Activated T-cell treated with anti-CD3 and anti-CD28 coated beads, Interleukin-2, amount 50 U/mL, for 4 hours (primary cell): ENCODE measurements around the gene LSM6. TPM values are rescaled to one million over a fixed set of nuclear protein-coding genes. Genes with fewer than 3 reads are reported as not detected.

Experiments
- ATAC-seq, 2 donors: fragments of 200-7000 bp; cut with Tn5 transposase; one replicate each; pipeline ENCODE4 v1.10.0; 2021
- DNase-seq: peaks from one replicate; pipeline ENCODE4 v3.0.0-alpha.2; 2020
- H3K27me3 Mint-ChIP-seq: one replicate; pipeline ENCODE4 v1.8.0; 2021; ENCODE audit warnings: low read depth, mixed read lengths
- H3K36me3 Mint-ChIP-seq: one replicate; pipeline ENCODE4 v1.8.0; 2022; ENCODE audit warnings: mixed read lengths; ENCODE audit not compliant: insufficient read depth
- H3K4me1 Mint-ChIP-seq: one replicate; pipeline ENCODE4 v1.8.0; 2021; ENCODE audit warnings: low read depth, mixed read lengths
- H3K4me3 Mint-ChIP-seq: one replicate; pipeline ENCODE4 v1.8.0; 2021; ENCODE audit warnings: mild to moderate bottlenecking, moderate library complexity, mixed read lengths
- H3K9me3 Mint-ChIP-seq: one replicate; pipeline ENCODE4 v1.8.0; 2021; ENCODE audit warnings: mixed read lengths
- total RNA-seq, 3 donors: library from RNA; stranded (reverse); gene quantifications; one replicate each; pipeline ENCODE4 v1.2.1, GENCODE V29; 2021

Gene LSM6
- total RNA-seq, 3 donors from 2014 or later, result 80.2 to 98.9 (median 85.6) TPM

GRCh38 chr4:146210890-146211289 lies 35.4 kb downstream of the LSM6 start:
- Mint-ChIP-seq H3K4me1 (no peaks in the 10 kb centered on the region), H3K27me3 (no peaks in the 10 kb centered on the region), H3K36me3 (no peaks in the 10 kb centered on the region), H3K4me3 (no peak overlapping the region), H3K9me3 (no peaks in the 10 kb centered on the region)
- ATAC-seq (no peak), DNase-seq (no peak)

GRCh38 chr4:146211440-146211839 lies 35.9 kb downstream of the LSM6 start:
- H3K36me3 Mint-ChIP-seq, result no peaks in the 10 kb centered on the region
- DNase-seq (no peak), ATAC-seq (no peak)
- H3K27me3 Mint-ChIP-seq, result no peaks in the 10 kb centered on the region
- no peak overlapping the region for H3K4me3 Mint-ChIP-seq
- H3K4me1 Mint-ChIP-seq, result no peaks in the 10 kb centered on the region
- H3K9me3 Mint-ChIP-seq, result no peaks in the 10 kb centered on the region

- Mint-ChIP-seq H3K27me3 (no peaks in the 10 kb centered on the region), H3K36me3 (no peaks in the 10 kb centered on the region), H3K4me1 (no peaks in the 10 kb centered on the region), H3K9me3 (no peaks in the 10 kb centered on the region), H3K4me3 (no peak overlapping the region)
- no peak for DNase-seq
- ATAC-seq, result no peak
Observed at GRCh38 chr4:146212781-146213180, 37.3 kb downstream of the LSM6 start.

- Mint-ChIP-seq H3K9me3 (no peaks in the 10 kb centered on the region), H3K27me3 (no peaks in the 10 kb centered on the region), H3K36me3 (no peaks in the 10 kb centered on the region), H3K4me3 (no peak within 1 kb of the TSS), H3K4me1 (no peaks in the 10 kb centered on the region)
- ATAC-seq, result no peak
- DNase-seq, result no peak
Observed at GRCh38 chr4:146214238-146214637, 38.7 kb downstream of the LSM6 start, which contains the start of gene REELD1. REELD1 (plus strand) TSS chr4:146214538; CDS start chr4:146216953, 2,415 bp downstream.

GRCh38 chr4:146222313-146222712 lies 46.8 kb downstream of the LSM6 start:
- Mint-ChIP-seq H3K36me3 (no peaks in the 10 kb centered on the region), H3K9me3 (no peaks in the 10 kb centered on the region), H3K4me3 (no peak overlapping the region), H3K4me1 (no peaks in the 10 kb centered on the region), H3K27me3 (no peaks in the 10 kb centered on the region)
- DNase-seq (no peak), ATAC-seq (no peak)

GRCh38 chr4:146224326-146224966 lies 48.9 kb downstream of the LSM6 start:
- no peaks in the 10 kb centered on the region for H3K9me3 Mint-ChIP-seq
- no peaks in the 10 kb centered on the region for H3K4me1 Mint-ChIP-seq
- H3K27me3 Mint-ChIP-seq, result no peaks in the 10 kb centered on the region
- no peaks in the 10 kb centered on the region for H3K36me3 Mint-ChIP-seq
- no peak overlapping the region for H3K4me3 Mint-ChIP-seq
- ATAC-seq, result no peak
- DNase-seq, result no peak

- no peaks in the 10 kb centered on the region for H3K4me1 Mint-ChIP-seq
- no peaks in the 10 kb centered on the region for H3K27me3 Mint-ChIP-seq
- DNase-seq (no peak), ATAC-seq (no peak)
- no peaks in the 10 kb centered on the region for H3K36me3 Mint-ChIP-seq
- no peaks in the 10 kb centered on the region for H3K9me3 Mint-ChIP-seq
- no peak overlapping the region for H3K4me3 Mint-ChIP-seq
Observed at GRCh38 chr4:146229406-146229805, 53.9 kb downstream of the LSM6 start.

GRCh38 chr4:146232131-146232722 lies 56.7 kb downstream of the LSM6 start:
- H3K27me3 Mint-ChIP-seq, result peaks cover 2% of the 10 kb centered on the region
- H3K9me3 Mint-ChIP-seq, result no peaks in the 10 kb centered on the region
- H3K36me3 Mint-ChIP-seq, result no peaks in the 10 kb centered on the region
- no peaks in the 10 kb centered on the region for H3K4me1 Mint-ChIP-seq
- no peak for ATAC-seq
- H3K4me3 Mint-ChIP-seq, result no peak overlapping the region
- no peak for DNase-seq

GRCh38 chr4:146235654-146236177 lies 60.2 kb downstream of the LSM6 start:
- DNase-seq (no peak), ATAC-seq (no peak)
- no peaks in the 10 kb centered on the region for H3K9me3 Mint-ChIP-seq
- no peaks in the 10 kb centered on the region for H3K4me1 Mint-ChIP-seq
- no peaks in the 10 kb centered on the region for H3K36me3 Mint-ChIP-seq
- no peak overlapping the region for H3K4me3 Mint-ChIP-seq
- peaks cover 6% of the 10 kb centered on the region for H3K27me3 Mint-ChIP-seq

- ATAC-seq, result no peak
- no peaks in the 10 kb centered on the region for H3K36me3 Mint-ChIP-seq
- H3K27me3 Mint-ChIP-seq, result peaks cover 6% of the 10 kb centered on the region
- no peak for DNase-seq
- no peak overlapping the region for H3K4me3 Mint-ChIP-seq
- no peaks in the 10 kb centered on the region for H3K4me1 Mint-ChIP-seq
- H3K9me3 Mint-ChIP-seq, result no peaks in the 10 kb centered on the region
Observed at GRCh38 chr4:146236216-146236615, 60.7 kb downstream of the LSM6 start.

- Mint-ChIP-seq H3K9me3 (no peaks in the 10 kb centered on the region), H3K4me1 (peaks cover 3% of the 10 kb centered on the region), H3K27me3 (peaks cover 8% of the 10 kb centered on the region), H3K4me3 (no peak overlapping the region), H3K36me3 (no peaks in the 10 kb centered on the region)
- no peak for ATAC-seq
- no peak for DNase-seq
Observed at GRCh38 chr4:146237092-146237491, 61.6 kb downstream of the LSM6 start.

GRCh38 chr4:146238107-146238506 lies 62.6 kb downstream of the LSM6 start:
- ATAC-seq, result no peak
- Mint-ChIP-seq H3K9me3 (no peaks in the 10 kb centered on the region), H3K27me3 (peaks cover 8% of the 10 kb centered on the region), H3K36me3 (no peaks in the 10 kb centered on the region), H3K4me1 (peaks cover 5% of the 10 kb centered on the region), H3K4me3 (no peak overlapping the region)
- no peak for DNase-seq
